HG03139 (cell line): Measurements from ENCODE around the gene NUB1.

ENCODE experiments used
- ATAC-seq: cut with Tn5 transposase; IDR thresholded peaks from one replicate; pipeline ENCODE4 v1.9.1; 2021; ENCODE audit not compliant: unreplicated experiment

Gene NUB1

GRCh38 chr7:151403764-151404163 is 62.2 kb downstream of the NUB1 start:
- no peak for ATAC-seq

DNA sequence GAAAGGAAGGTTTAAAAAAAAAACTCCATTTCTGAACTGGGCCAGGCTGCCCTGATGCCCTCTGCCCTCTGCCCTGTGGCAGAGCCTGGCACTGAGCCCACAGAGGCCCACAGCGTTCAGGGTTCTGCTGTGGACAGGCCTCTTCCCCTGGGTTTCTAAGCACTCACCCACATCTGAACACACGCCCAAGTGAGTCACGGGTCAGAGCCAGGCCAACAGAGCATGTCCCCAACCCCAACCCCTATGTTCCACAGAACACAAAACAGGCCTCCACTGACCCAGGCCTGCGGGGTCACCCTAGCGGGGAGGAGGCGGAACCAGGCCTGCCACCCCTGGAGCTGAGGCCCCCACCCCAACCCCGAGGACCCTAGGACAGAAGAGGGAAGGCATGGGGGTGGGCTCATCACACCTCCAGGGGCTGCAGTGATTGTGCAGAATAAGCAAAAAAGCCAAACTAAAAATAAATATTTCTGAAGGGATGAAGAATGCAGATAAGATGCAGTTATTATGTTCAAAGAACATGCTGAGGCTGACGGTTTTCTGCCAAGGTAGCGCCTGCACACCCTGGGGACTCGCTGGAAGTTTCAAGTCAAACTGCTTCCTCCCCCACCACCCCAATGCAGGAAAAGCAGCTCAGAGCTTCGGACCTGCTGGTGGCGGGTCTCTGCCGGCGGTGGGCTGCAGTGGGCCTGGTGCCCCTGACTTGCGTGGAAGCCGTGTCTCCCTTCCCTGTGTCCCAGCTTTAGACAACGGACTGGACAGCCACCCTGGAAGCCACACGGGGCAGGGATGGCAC is 62.8 kb downstream of the NUB1 start:
- ATAC-seq, result no peak

GRCh38 chr7:151405056-151405455 is 63.4 kb downstream of the NUB1 start:
- ATAC-seq, result no peak

GRCh38 chr7:151405588-151405987 is 64.0 kb downstream of the NUB1 start:
- no peak for ATAC-seq

DNA sequence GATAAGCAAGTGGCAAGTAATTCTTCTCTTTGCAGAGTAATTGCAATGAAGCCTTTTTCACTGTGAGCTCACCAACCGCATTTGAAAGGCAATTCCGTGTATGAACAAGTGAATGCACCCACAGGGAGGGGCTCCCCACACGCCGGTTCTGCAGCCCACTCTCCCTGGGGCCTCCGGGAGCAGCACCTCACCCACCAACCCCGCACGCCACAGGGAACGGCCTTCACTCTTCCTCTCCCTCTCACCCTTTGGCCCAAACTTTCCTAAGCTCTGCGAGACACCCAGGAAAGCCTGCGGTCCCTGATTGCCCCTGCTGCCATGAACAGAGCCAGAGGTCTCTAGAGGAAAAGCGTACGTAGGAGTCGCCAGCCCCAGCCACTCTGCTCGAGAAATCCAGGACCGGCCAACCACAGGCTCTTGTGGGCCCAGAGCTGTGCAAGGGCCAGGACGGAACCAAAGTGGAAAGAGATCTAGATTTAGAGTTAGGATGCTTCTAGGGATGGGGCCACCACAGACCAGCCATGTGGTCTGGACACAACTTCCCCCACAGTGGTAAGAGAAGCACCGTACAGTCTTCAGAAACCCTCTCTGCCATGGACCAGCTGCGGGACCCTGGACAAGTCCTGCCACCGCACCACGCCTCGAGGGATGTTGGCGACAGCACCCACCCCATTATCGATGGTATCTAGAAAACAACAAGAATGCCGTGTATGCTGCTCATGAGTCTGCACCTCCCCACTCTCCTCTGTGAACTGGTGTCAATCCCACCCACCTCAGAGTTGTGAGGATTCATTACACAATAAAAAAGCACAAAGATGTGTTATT is 64.7 kb downstream of the NUB1 start:
- no peak for ATAC-seq

DNA sequence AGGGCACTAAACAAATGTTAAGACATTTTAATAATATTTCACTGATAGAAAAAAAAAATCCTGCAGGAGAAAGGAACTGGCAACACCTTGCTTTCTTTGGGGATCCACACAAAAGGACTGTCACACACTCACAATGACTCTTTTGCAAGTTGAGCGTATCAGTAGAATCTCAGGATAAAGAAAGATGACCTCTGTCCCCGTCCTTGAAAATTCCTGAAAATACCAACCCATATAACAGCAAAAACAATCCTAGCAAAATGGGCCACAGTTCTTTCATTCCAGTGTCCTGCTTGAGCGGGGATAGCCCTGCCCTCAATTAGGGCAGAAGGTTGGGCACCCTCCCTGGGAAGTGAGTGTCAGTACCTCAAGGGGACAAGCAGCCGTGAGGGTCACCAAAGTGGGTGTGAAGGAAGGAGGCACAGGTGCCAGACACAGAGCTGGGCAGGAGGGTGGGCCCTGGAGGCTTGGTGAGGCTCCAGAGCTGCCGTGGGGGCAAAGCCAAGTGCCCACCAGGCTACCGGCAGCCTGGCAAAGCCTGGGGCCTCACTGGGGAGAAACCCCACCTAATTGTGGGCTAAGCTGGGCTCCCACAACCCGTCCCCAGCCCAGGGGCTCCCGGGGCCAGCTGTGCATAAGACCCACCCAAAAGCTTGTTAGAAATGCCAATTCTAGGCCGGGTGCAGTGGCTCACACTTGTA is 65.4 kb downstream of the NUB1 start:
- no peak for ATAC-seq

- no peak for ATAC-seq
Observed at GRCh38 chr7:151408498-151408838, 66.9 kb downstream of the NUB1 start.

DNA sequence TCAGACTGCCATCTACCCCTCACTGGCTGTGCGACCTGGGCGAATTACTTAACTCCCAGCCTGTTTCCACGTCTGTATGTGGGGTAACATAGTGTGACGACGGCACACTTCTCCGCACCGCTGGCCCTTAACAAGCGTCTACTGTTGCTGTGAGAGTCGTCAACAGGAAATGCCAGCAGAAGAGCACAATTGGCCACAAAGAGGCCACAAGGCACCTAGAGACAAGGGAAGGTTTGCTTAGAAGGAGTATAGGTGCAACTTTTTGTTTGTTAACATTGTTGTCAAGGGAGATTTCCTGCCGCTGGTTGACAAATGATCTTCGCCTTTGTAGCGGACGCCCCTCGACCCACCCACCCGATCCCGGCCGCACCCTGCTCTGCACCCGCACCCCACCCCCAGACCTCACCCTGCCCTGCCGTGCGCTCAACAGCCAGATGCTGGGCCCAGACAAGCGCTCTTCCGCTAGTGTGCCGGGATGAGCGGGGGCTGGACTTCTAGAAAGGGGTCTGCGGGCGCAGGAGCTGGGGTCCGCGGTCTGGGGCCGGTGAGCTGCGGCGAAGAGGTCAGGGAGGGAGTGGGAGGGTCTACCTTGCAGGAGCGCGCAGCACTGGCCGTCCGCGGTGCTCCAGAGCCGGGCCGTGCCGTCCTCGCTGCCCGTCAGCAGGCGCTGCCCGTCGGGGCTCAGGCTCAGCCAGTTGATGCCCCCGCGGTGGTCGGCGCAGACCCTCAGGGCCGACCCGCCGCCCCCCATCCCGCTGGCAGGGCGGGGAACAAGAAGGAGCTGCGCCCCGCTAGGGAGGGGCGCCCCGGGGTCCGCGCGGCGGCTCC is 67.4 kb downstream of the NUB1 start:
- peak; percentile 55 for ATAC-seq

- no peak for ATAC-seq
Observed at GRCh38 chr7:151409667-151410404, 68.2 kb downstream of the NUB1 start, which contains the start of gene WDR86. TSS of gene WDR86 (minus strand) at chr7:151410038. CDS start at chr7:151409589, 449 bp downstream.

- ATAC-seq, result no peak
Observed at GRCh38 chr7:151410405-151411390, 69.1 kb downstream of the NUB1 start.

DNA sequence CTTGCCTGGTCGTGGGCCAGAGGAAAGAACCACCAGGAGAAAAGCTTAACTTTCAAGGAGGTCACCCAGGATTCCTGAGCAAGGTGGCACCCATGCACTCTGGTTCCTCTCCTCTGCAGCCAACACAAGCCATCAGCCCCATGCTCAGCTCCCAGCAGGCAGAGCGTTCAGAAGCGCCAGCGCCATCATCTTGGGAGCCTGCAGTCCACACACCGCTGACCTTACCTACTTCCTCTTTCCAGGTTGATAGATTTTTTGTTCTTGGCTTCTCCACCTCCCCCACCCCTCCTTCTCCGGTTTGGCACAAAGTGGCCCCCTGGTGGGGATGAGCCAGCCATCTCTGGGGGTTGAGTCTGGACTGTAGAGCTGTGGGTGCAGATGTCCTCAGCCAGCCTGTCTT is 69.9 kb downstream of the NUB1 start:
- ATAC-seq, result no peak

DNA sequence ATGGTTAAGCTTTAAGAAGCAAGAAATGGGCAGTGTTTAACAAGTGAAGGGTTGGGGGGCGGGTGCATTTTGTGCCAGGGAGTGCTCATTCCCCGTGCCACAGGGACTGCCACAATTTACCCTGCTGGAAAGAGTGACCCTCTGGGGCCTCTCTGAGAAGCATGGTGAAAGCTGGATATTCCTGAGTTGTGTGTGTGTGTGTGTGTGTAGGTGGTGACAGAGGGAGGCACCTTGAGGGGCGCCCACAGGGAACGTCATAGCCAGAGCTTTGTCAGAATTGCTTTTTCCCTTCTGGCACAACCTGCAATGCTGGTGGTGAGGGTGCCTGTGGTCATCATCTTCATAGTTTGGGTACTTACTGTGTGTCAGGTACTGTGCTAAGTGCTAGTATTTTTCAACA is 70.7 kb downstream of the NUB1 start:
- ATAC-seq, result no peak

DNA sequence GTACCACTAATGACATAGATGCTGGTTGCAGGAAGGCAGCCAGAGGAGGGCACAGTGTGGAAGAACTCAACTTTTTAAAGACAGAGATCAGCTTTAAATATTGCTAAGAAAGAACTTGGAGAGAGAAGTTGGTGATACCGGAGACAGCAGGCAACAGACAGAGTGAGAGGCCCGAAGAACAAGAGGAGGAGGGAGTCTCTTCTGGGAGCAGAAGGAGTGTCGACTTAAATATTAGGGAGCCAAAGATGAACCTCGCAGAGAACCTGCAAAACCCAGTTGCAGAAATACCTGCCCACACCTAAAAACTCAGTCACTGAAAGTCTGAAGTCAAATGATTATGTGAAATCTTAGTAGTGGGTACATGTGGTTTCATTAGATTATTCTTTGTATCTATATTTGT is 71.6 kb downstream of the NUB1 start:
- ATAC-seq, result no peak

DNA sequence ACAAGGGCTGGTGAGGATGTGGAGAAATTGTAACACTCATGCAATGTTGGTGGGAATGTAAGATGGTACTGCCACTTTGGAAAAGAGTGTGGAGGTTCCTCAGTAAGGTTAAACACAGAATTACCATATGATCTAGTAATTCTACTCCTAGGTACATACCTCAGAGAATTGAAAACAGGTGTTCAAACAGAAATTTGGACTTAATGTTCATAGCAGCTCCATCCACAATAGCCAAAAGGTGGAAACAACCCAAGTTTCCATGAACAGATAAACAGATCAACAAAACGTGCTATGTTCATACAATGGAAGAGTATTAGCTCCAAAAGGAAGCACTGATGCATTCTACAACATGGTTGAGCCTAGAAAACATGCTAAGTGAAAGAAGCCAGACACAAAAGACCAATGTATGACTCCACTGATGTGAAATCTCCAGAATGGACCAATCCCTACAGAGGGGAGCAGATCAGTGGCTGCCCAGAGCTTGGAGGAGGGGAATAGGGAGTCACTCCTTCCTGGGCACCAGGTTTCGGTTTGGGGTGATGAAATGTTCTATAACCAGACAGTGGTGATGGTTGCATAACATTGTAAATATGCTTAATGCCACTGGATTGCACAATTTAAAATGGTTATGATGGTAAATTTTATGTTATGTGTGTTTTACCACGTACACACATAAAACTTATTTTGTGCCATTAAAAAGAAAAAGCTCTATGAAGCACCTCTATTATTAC is 73.9 kb downstream of the NUB1 start:
- no peak for ATAC-seq

- ATAC-seq, result no peak
Observed at GRCh38 chr7:151416112-151416940, 74.7 kb downstream of the NUB1 start.

DNA sequence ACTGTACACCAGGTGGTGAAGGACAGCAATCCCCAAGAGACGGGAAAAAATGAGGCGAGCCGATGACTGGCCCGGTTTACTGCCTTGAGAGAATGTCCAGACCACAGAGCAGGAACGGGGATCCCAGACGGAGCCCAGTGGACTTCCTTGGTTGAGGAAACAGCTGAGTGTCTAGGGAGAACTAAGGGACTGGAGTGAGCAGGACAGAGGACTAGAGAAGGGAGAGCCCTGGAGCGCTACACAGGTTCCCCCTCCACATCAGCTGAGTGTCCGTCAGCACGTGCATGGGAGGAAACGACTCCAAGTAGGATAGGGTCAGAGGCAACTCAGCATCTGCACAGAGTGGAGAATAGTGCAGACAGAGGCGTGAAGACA is 75.3 kb downstream of the NUB1 start:
- no peak for ATAC-seq

DNA sequence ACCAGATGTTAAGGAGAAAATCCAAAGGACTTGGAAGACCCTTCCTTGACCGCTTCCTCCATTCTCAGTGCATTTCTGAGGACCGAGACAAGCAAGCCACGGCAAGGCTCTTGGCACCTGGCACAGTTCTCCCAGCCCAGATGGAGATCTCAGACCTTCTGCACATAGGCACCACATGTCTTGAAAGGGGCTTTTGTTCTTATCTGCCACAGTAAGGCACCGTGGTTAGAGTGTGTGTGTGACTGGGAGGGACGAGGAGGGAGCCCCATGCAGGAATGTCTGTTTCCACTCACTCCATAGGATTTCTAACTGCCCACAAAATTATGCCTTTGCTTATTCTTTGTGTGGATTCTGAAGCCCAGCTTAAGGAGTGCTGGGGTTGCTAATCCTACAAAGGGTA is 78.5 kb downstream of the NUB1 start:
- no peak for ATAC-seq
